Measurements from ENCODE around the gene MYEOV.

GRCh38 chr11:69245041-69245440 lies 48.9 kb upstream of the MYEOV start:
- TF ChIP-seq POLR2AphosphoS5 (IDR thresholded peaks at IDR 0.05): no peak
- TF ChIP-seq, protein P1, sequence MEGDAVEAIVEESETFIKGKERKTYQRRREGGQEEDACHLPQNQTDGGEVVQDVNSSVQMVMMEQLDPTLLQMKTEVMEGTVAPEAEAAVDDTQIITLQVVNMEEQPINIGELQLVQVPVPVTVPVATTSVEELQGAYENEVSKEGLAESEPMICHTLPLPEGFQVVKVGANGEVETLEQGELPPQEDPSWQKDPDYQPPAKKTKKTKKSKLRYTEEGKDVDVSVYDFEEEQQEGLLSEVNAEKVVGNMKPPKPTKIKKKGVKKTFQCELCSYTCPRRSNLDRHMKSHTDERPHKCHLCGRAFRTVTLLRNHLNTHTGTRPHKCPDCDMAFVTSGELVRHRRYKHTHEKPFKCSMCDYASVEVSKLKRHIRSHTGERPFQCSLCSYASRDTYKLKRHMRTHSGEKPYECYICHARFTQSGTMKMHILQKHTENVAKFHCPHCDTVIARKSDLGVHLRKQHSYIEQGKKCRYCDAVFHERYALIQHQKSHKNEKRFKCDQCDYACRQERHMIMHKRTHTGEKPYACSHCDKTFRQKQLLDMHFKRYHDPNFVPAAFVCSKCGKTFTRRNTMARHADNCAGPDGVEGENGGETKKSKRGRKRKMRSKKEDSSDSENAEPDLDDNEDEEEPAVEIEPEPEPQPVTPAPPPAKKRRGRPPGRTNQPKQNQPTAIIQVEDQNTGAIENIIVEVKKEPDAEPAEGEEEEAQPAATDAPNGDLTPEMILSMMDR (IDR thresholded peaks at IDR 0.05): no peak
- TF ChIP-seq EP300 (IDR thresholded peaks at IDR 0.05): no peak
